Measurements from ENCODE around the gene FRK. TPM values are rescaled to one million over a fixed set of nuclear protein-coding genes. Genes with fewer than 3 reads are reported as not detected.

FRK gene
- total RNA-seq, 4 donors from 2014 or later, result 1.2 to 3.5 (median 2.4) TPM

DNA sequence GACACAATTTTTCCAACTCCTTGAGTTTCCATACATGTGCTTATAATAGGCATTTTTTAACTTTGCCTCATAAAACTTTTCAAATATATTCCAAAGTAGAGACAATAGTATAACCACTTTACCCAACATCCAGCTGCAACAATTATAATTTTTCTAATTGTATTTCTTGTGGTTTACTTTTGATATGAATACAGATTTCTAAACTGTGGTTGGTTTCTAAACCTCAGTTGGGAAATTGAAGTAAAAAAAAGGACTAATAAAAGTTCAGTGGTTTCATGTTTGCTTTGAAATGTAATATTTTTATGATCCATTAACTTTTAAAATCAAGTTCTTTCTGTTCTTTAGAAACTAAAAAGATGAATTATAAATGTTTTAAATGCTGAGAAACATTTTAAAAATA lies 40.0 kb downstream of the FRK start:
- H3K27ac ChIP-seq, result no peak overlapping the region
- H3K4me3 ChIP-seq (replicated peaks in 1 of 3), result no peak overlapping the region
- DNase-seq, result no peak
- intact Hi-C loops (cut with DNase I), result no loop called here
- H3K27me3 ChIP-seq, result no peaks in the 10 kb centered on the region
- no peaks in the 10 kb centered on the region for H3K36me3 ChIP-seq
- H3K4me1 ChIP-seq, result peaks cover 0 to 4% of the 10 kb centered on the region in 2 donors
- no peaks in the 10 kb centered on the region for H3K9me3 ChIP-seq
- no peak for TF ChIP-seq POLR2A (IDR thresholded peaks at IDR 0.05)
- TF ChIP-seq, protein P1, sequence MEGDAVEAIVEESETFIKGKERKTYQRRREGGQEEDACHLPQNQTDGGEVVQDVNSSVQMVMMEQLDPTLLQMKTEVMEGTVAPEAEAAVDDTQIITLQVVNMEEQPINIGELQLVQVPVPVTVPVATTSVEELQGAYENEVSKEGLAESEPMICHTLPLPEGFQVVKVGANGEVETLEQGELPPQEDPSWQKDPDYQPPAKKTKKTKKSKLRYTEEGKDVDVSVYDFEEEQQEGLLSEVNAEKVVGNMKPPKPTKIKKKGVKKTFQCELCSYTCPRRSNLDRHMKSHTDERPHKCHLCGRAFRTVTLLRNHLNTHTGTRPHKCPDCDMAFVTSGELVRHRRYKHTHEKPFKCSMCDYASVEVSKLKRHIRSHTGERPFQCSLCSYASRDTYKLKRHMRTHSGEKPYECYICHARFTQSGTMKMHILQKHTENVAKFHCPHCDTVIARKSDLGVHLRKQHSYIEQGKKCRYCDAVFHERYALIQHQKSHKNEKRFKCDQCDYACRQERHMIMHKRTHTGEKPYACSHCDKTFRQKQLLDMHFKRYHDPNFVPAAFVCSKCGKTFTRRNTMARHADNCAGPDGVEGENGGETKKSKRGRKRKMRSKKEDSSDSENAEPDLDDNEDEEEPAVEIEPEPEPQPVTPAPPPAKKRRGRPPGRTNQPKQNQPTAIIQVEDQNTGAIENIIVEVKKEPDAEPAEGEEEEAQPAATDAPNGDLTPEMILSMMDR (IDR thresholded peaks at IDR 0.05), result no peak

GRCh38 chr6:116019428-116019827 lies 41.3 kb downstream of the FRK start:
- Histone ChIP-seq H3K27me3 (no peaks in the 10 kb centered on the region), H3K36me3 (no peaks in the 10 kb centered on the region), H3K4me1 (peaks cover 0 to 4% of the 10 kb centered on the region in 2 donors), H3K27ac (no peak overlapping the region), H3K4me3 (replicated peaks in 1 of 3) (no peak overlapping the region), H3K9me3 (no peaks in the 10 kb centered on the region)
- DNase-seq, result peak in 1 of 2 donors; percentile 21
- TF ChIP-seq, protein P1 (IDR thresholded peaks at IDR 0.05), result no peak
- no peak for TF ChIP-seq POLR2A (IDR thresholded peaks at IDR 0.05)
- 60 to 63% methylated on average over 2 of the region's 2 CpGs for WGBS, 2 donors
- intact Hi-C loops (cut with DNase I), result no loop called here

GRCh38 chr6:116018976-116019375 lies 41.7 kb downstream of the FRK start:
- no peak overlapping the region for H3K4me3 ChIP-seq (replicated peaks in 1 of 3)
- 41 to 53% methylated on average over 1 of the region's 1 CpG for WGBS, 2 donors
- TF ChIP-seq, protein P1 (IDR thresholded peaks at IDR 0.05), result no peak
- no peak for TF ChIP-seq POLR2A (IDR thresholded peaks at IDR 0.05)
- DNase-seq, result no peak
- intact Hi-C loops (cut with DNase I), result no loop called here
- peaks cover 0 to 4% of the 10 kb centered on the region in 2 donors for H3K4me1 ChIP-seq
- H3K36me3 ChIP-seq, result no peaks in the 10 kb centered on the region
- no peaks in the 10 kb centered on the region for H3K27me3 ChIP-seq
- H3K9me3 ChIP-seq, result no peaks in the 10 kb centered on the region
- no peak overlapping the region for H3K27ac ChIP-seq

DNA sequence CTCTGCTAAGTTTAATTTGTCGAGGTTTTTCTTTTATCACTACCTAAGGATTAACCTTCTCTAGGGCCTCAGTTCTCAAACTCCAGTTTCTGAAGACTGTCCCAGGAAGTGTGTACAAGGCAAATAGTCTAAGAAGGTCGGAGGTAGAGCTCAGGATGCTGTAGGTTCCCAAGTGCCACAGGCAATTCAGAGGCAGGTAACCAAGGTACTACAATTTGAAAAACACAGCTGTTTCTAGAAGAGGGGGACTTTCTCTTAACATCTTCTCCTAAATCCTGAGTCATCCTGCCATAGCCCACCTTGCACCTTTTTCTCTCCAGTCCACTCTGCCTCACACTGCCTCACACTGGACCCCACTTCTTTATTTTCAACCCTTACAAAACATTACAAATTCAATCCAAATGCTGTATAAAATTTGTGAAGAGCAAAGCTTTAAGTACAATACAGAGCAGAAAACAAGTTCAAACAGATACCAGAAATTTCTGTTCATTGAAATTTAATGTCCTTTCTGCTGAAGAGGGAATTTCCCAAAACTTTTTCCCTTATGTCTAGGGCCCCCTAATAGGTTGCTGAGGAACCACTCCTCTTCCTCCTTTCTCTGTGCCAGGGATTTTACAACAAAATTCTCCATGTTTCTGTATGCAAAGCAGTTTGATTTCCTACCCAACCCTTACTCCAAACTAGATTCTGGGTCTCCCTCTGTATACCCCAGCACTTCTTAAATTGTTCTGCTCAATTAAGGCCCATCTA lies 43.0 kb downstream of the FRK start:
- H3K27ac ChIP-seq, result no peak overlapping the region
- H3K9me3 ChIP-seq, result no peaks in the 10 kb centered on the region
- no peaks in the 10 kb centered on the region for H3K36me3 ChIP-seq
- 57 to 68% methylated on average over 2 of the region's 2 CpGs for WGBS, 2 donors
- intact Hi-C loops (cut with DNase I), result no loop called here
- no peak for DNase-seq
- TF ChIP-seq POLR2A (IDR thresholded peaks at IDR 0.05), result no peak
- TF ChIP-seq, protein P1 (IDR thresholded peaks at IDR 0.05), result no peak
- H3K27me3 ChIP-seq, result no peaks in the 10 kb centered on the region
- H3K4me3 ChIP-seq (replicated peaks in 1 of 3), result no peak overlapping the region
- peaks cover 0 to 4% of the 10 kb centered on the region in 2 donors for H3K4me1 ChIP-seq

GRCh38 chr6:116016846-116017545 lies 43.7 kb downstream of the FRK start:
- H3K9me3 ChIP-seq, result no peaks in the 10 kb centered on the region
- H3K27ac ChIP-seq, result no peak overlapping the region
- intact Hi-C loops (cut with DNase I), result no loop called here
- 32 to 37% methylated on average over 4 of the region's 4 CpGs for WGBS, 2 donors
- no peaks in the 10 kb centered on the region for H3K36me3 ChIP-seq
- no peak overlapping the region for H3K4me3 ChIP-seq (replicated peaks in 1 of 3)
- peaks cover 0 to 4% of the 10 kb centered on the region in 2 donors for H3K4me1 ChIP-seq
- no peak for TF ChIP-seq POLR2A (IDR thresholded peaks at IDR 0.05)
- TF ChIP-seq, protein P1 (IDR thresholded peaks at IDR 0.05), result no peak
- no peak for DNase-seq
- H3K27me3 ChIP-seq, result no peaks in the 10 kb centered on the region
